ENCODE measurements around the gene SMC1B. TPM values are rescaled to one million over a fixed set of nuclear protein-coding genes. Genes with fewer than 3 reads are reported as not detected.

Gene SMC1B
- total RNA-seq, 2 donors from 2014 or later: not detected

DNA sequence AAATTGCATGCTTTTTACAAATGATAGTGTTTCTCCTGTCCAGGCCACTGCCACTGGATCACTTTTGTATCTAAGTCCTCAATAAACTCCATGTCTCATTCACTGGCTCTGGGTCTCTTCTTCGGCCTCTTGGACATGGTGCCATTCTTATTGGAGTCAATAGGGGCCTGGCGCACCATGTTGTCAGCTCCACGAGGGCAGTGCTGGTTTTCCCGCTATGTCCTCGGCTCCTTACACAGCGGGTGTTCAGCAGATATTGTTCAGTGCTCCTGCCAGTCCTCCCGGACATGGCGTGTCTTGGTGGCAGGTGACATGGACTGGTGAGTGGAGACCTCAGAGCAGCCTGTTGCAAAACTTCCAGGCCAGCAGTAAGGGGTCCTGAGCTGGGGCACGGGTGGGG, 107.3 kb downstream of the SMC1B start:
- intact Hi-C loops (cut with DNase I): no loop called here
- H3K27ac ChIP-seq: no peak overlapping the region
- no peaks in the 10 kb centered on the region for H3K27me3 ChIP-seq
- ATAC-seq: no peak
- H3K4me3 ChIP-seq: no peak overlapping the region
- 82 to 91% methylated on average over 5 to 9 of the region's 9 CpGs for WGBS, 2 donors
- H3K4me1 ChIP-seq: peaks cover 13% of the 10 kb centered on the region
- no peaks in the 10 kb centered on the region for H3K36me3 ChIP-seq (replicated peaks in 1 of 2; ENCODE audit: insufficient read depth in 1 of 2, low read depth in 2 of 2)
- TF ChIP-seq POLR2A (IDR thresholded peaks at IDR 0.05): no peak
- TF ChIP-seq, protein P1, sequence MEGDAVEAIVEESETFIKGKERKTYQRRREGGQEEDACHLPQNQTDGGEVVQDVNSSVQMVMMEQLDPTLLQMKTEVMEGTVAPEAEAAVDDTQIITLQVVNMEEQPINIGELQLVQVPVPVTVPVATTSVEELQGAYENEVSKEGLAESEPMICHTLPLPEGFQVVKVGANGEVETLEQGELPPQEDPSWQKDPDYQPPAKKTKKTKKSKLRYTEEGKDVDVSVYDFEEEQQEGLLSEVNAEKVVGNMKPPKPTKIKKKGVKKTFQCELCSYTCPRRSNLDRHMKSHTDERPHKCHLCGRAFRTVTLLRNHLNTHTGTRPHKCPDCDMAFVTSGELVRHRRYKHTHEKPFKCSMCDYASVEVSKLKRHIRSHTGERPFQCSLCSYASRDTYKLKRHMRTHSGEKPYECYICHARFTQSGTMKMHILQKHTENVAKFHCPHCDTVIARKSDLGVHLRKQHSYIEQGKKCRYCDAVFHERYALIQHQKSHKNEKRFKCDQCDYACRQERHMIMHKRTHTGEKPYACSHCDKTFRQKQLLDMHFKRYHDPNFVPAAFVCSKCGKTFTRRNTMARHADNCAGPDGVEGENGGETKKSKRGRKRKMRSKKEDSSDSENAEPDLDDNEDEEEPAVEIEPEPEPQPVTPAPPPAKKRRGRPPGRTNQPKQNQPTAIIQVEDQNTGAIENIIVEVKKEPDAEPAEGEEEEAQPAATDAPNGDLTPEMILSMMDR (IDR thresholded peaks at IDR 0.05): no peak
- H3K9me3 ChIP-seq: no peaks in the 10 kb centered on the region
- DNase-seq: no peak

GRCh38 chr22:45305456-45306075, 107.8 kb downstream of the SMC1B start:
- H3K27me3 ChIP-seq: no peaks in the 10 kb centered on the region
- no peaks in the 10 kb centered on the region for H3K9me3 ChIP-seq
- DNase-seq (no peak), ATAC-seq (no peak)
- intact Hi-C loops (cut with DNase I): no loop called here
- no peak overlapping the region for H3K4me3 ChIP-seq
- no peak for TF ChIP-seq POLR2A (IDR thresholded peaks at IDR 0.05)
- TF ChIP-seq, protein P1 (IDR thresholded peaks at IDR 0.05): no peak
- no peak overlapping the region for H3K27ac ChIP-seq
- no peaks in the 10 kb centered on the region for H3K36me3 ChIP-seq (replicated peaks in 1 of 2; ENCODE audit: insufficient read depth in 1 of 2, low read depth in 2 of 2)
- 70 to 73% methylated on average over 6 of the region's 6 CpGs for WGBS, 2 donors
- peaks cover 8% of the 10 kb centered on the region for H3K4me1 ChIP-seq

DNA sequence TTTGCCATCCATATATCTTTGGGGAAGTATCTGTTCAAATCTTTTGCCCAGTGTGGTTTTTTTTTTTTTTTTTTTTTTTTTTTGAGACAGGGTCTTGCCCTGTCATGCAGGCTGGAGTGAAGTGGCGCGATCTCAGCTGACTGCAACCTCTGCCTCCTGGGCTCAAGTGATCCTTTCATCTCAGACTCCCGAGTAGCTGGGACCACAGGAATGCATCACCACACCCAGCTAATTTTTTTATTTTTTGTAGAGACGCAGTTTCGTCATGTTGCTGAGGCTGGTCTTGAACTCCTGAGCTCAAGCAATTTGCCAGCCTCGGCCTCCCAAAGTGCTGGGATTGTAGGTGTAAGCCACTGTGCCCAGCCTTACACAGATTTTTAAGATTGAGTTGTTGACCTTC, 108.4 kb downstream of the SMC1B start:
- H3K4me1 ChIP-seq: peaks cover 7% of the 10 kb centered on the region
- TF ChIP-seq, protein P1 (IDR thresholded peaks at IDR 0.05): no peak
- TF ChIP-seq POLR2A (IDR thresholded peaks at IDR 0.05): no peak
- H3K9me3 ChIP-seq: no peaks in the 10 kb centered on the region
- no peaks in the 10 kb centered on the region for H3K27me3 ChIP-seq
- no peak overlapping the region for H3K27ac ChIP-seq
- intact Hi-C loops (cut with DNase I): no loop called here
- 69 to 72% methylated on average over 6 of the region's 6 CpGs for WGBS, 2 donors
- DNase-seq (no peak), ATAC-seq (no peak)
- H3K4me3 ChIP-seq: no peak overlapping the region
- no peaks in the 10 kb centered on the region for H3K36me3 ChIP-seq (replicated peaks in 1 of 2; ENCODE audit: insufficient read depth in 1 of 2, low read depth in 2 of 2)

DNA sequence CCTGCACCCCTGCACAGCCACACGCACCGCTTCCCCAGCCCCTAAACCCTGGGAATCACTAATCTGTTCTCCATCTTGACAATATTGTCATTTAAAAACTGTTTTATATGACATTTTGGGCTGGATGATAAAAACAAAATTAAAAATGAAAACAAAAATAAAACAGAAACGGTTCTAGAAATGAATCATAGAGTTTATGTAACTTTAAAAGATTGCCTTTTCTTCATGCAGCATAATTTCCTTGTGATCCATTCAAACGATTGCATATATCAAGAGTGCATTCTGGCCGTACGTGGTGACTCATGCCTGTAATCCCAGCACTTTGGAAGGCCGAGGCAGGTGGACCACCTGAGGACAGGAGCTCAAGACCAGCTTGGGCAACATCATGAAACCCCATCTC, 110.2 kb downstream of the SMC1B start:
- no peaks in the 10 kb centered on the region for H3K9me3 ChIP-seq
- ATAC-seq (no peak), DNase-seq (no peak)
- WGBS, 2 donors: 59 to 62% methylated on average over 7 of the region's 7 CpGs
- TF ChIP-seq, protein P1 (IDR thresholded peaks at IDR 0.05): no peak
- no peak for TF ChIP-seq POLR2A (IDR thresholded peaks at IDR 0.05)
- no peaks in the 10 kb centered on the region for H3K27me3 ChIP-seq
- intact Hi-C loops (cut with DNase I): no loop called here
- no peak overlapping the region for H3K4me3 ChIP-seq
- no peak overlapping the region for H3K27ac ChIP-seq
- H3K36me3 ChIP-seq (replicated peaks in 1 of 2; ENCODE audit: insufficient read depth in 1 of 2, low read depth in 2 of 2): no peaks in the 10 kb centered on the region
- H3K4me1 ChIP-seq: no peaks in the 10 kb centered on the region

GRCh38 chr22:45302751-45303150, 110.6 kb downstream of the SMC1B start:
- TF ChIP-seq POLR2A (IDR thresholded peaks at IDR 0.05): no peak
- TF ChIP-seq, protein P1 (IDR thresholded peaks at IDR 0.05): no peak
- DNase-seq (no peak), ATAC-seq (no peak)
- H3K4me1 ChIP-seq: no peaks in the 10 kb centered on the region
- H3K4me3 ChIP-seq: no peak overlapping the region
- 53 to 59% methylated on average over 8 of the region's 8 CpGs for whole genome bisulfite sequencing, 2 donors
- intact Hi-C loops (cut with DNase I): no loop called here
- H3K27me3 ChIP-seq: no peaks in the 10 kb centered on the region
- no peaks in the 10 kb centered on the region for H3K36me3 ChIP-seq (replicated peaks in 1 of 2; ENCODE audit: insufficient read depth in 1 of 2, low read depth in 2 of 2)
- no peak overlapping the region for H3K27ac ChIP-seq
- H3K9me3 ChIP-seq: no peaks in the 10 kb centered on the region
